Subcutaneous adipose tissue (tissue), 4 donors: ENCODE results near the gene THEMIS. TPM values are rescaled to one million over a fixed set of nuclear protein-coding genes. Genes with fewer than 3 reads are reported as not detected.

Experiments
- total RNA-seq, 4 donors: library from RNA; depleted of rRNA; stranded (reverse); fragments of >200 nt; gene quantifications; one replicate each; pipeline ENCODE4 v1.1.0, GENCODE V29; 2016
- TF ChIP-seq, protein P1 (sequence below): fragments of 450-650 bp; IDR thresholded peaks from one replicate; pipeline ENCODE4 v1.5.1; 2016; ENCODE audit warnings: low read depth, mild to moderate bottlenecking, control low read depth, antibody characterized with exemption, moderate library complexity

The THEMIS gene, protein sequence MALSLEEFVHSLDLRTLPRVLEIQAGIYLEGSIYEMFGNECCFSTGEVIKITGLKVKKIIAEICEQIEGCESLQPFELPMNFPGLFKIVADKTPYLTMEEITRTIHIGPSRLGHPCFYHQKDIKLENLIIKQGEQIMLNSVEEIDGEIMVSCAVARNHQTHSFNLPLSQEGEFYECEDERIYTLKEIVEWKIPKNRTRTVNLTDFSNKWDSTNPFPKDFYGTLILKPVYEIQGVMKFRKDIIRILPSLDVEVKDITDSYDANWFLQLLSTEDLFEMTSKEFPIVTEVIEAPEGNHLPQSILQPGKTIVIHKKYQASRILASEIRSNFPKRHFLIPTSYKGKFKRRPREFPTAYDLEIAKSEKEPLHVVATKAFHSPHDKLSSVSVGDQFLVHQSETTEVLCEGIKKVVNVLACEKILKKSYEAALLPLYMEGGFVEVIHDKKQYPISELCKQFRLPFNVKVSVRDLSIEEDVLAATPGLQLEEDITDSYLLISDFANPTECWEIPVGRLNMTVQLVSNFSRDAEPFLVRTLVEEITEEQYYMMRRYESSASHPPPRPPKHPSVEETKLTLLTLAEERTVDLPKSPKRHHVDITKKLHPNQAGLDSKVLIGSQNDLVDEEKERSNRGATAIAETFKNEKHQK
- total RNA-seq: 1 to 10 TPM in 2 of 4 donors, under 1 TPM in 2; 0.19 to 1.2 (median 1.0) TPM

DNA sequence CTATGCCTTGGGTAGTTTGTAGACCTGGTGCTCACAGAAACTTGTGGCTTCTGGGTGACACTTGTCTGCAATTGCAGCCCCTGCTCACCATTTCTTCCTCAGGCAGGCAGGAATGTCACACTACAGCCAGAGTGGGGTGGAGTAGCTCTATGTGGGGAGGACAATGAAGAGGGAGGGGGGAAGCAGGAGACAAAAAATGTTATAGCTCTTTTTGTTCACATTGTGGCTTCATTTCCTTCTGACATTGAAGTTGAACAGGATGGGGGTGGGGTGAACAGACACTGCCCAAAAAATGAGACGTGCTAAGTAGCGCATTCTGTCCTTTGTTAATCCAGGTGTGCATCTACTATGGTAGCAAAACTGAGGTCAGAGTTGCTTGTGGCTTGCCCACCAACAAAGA, at the start of gene THEMIS:
THEMIS (minus strand) TSS at position 124 of the 400 bp plus-strand sequence. CDS start 126 bp downstream, outside the sequence.
- TF ChIP-seq, protein P1, sequence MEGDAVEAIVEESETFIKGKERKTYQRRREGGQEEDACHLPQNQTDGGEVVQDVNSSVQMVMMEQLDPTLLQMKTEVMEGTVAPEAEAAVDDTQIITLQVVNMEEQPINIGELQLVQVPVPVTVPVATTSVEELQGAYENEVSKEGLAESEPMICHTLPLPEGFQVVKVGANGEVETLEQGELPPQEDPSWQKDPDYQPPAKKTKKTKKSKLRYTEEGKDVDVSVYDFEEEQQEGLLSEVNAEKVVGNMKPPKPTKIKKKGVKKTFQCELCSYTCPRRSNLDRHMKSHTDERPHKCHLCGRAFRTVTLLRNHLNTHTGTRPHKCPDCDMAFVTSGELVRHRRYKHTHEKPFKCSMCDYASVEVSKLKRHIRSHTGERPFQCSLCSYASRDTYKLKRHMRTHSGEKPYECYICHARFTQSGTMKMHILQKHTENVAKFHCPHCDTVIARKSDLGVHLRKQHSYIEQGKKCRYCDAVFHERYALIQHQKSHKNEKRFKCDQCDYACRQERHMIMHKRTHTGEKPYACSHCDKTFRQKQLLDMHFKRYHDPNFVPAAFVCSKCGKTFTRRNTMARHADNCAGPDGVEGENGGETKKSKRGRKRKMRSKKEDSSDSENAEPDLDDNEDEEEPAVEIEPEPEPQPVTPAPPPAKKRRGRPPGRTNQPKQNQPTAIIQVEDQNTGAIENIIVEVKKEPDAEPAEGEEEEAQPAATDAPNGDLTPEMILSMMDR: no peak

DNA sequence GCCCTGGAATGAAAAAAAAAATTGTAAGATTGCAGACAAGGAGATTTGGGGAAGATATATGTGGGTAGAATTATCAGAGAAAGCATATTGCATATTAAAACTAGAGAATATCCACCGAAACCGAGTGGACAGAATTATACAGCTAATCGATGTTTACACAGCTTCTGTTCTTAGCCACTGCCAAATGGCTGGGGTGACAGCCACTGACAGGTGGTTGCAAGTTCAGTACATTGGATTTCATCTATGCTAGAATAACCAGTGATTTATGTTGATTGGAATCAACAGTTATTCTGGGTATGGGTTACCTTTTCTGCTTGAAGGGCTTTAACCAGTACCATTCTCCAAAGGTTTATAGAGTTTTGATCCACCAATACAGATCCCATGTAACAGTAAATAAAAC, 48.4 kb upstream of the THEMIS start:
- TF ChIP-seq, protein P1: no peak

DNA sequence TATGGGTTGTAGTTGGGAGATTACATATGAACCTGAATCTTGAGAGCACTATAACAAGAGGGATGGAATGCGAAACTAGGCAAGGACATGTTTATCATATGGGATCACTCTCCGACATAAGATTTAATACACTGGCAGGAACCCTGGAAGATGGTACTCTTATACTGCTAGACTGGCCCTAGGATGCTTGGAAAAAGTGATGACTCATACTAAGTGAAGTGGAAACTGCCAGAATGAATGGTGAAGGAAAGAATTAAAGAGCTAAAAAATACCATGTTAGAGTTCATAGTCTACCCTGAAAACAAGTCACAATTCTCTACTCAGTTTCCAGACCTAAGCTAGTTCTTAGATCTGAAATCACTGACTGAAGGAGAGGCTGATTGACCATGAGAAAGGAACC, 45.5 kb upstream of the THEMIS start:
- TF ChIP-seq, protein P1: no peak

DNA sequence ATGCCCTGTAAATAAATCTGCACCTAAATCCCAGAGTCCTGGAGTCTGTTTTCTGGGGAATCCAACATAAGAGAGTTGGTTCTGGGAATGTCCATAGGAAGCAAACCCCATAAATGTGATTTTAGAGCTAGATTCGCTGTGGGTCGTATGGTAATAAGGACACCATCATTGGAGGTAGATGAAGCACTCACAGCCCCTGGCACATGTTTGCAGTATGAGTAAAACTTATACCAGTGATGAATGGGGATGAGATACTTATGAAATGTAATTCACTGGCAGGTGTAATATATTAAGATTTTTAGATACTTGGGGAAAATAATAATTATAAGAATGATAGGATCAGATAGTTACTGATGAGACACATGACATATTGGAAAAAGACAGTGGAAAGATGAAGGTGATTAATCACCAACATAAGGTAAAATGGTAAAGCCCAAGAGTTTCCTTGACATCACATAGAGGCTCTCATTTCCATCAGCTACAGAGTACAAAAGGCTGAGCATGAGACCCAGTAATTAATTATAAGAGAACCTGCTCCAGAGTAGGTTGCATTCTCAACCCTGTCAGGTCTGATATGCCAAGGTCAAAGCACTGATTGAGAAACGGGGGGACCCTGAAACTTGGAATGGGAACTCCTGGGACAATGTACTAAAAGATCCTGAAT, 44.7 kb upstream of the THEMIS start:
- TF ChIP-seq, protein P1: no peak

DNA sequence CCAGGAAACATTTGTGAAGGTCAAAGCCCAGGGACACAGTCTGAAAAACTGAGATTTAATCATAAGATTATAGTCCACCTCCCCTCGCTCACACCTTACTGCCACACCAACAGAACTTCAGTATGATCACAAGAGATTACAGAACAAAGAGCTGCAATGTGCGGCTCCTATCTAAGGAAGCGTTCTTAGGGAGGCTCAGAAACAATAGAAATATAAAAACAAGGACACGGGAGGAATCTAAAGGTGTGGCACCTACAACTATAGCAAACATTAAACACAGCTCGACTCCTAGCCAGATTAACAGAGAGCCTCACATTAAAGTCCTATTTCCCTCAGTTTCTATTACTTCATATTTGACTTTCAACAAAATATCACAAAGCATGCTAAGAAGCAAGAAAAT, 40.4 kb upstream of the THEMIS start:
- TF ChIP-seq, protein P1: no peak

DNA sequence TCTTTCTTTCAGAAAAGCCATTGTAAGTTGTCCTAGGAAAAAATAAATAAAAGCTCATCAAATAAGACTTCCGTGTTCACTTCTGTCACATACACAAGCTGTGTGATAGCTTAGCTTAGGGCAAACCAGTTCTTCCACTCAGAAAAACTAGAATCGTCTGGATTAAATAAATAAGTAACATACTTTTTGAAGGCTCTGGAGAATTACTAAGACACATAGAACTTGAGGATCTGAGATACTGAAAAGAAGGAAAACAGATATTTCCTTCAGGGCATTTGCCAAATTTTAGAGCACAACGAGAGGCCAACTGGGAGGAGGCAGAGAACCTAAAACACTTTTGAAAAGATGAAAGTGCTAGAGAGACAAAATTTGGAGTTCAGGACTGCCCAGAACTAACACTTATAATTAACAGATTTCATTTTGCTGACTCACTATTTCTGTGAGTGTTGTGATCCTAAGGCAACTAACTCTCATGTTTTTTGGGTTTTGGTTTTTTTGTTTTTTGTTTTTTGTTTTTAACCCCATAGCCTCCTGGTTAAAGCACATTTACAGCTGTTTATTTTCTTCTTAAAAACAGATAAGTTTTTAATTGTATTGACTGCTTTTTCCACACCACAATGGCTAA, 38.7 kb upstream of the THEMIS start:
- TF ChIP-seq, protein P1: no peak
